Measurements from ENCODE around the gene HOTAIR. TPM values are rescaled to one million over a fixed set of nuclear protein-coding genes. Genes with fewer than 3 reads are reported as not detected.

Gene HOTAIR
- total RNA-seq, 4 donors from 2014 or later = 0.31 TPM; not detected in 3

- Histone ChIP-seq H3K27me3 (peaks cover 100% of the 10 kb centered on the region), H3K36me3 (no peaks in the 10 kb centered on the region), H3K4me3 (no peak overlapping the region), H3K27ac (no peak overlapping the region), H3K9me3 (no peaks in the 10 kb centered on the region), H3K4me1 (peaks cover 0 to 36% (median 16%) of the 10 kb centered on the region in 3 donors)
- TF ChIP-seq, protein P1, sequence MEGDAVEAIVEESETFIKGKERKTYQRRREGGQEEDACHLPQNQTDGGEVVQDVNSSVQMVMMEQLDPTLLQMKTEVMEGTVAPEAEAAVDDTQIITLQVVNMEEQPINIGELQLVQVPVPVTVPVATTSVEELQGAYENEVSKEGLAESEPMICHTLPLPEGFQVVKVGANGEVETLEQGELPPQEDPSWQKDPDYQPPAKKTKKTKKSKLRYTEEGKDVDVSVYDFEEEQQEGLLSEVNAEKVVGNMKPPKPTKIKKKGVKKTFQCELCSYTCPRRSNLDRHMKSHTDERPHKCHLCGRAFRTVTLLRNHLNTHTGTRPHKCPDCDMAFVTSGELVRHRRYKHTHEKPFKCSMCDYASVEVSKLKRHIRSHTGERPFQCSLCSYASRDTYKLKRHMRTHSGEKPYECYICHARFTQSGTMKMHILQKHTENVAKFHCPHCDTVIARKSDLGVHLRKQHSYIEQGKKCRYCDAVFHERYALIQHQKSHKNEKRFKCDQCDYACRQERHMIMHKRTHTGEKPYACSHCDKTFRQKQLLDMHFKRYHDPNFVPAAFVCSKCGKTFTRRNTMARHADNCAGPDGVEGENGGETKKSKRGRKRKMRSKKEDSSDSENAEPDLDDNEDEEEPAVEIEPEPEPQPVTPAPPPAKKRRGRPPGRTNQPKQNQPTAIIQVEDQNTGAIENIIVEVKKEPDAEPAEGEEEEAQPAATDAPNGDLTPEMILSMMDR (IDR thresholded peaks at IDR 0.05) = no peak
- TF ChIP-seq EP300 (IDR thresholded peaks at IDR 0.05) (no peak), POLR2AphosphoS5 (IDR thresholded peaks at IDR 0.05) (no peak), POLR2A (IDR thresholded peaks at IDR 0.05) (no peak)
- ATAC-seq = no peak
- 11 to 16% methylated on average over 3 to 5 of the region's 5 CpGs for WGBS, 2 donors (ENCODE audit: low coverage in 1 of 2)
These were observed 13.9 kb upstream of the HOTAIR start for GRCh38 chr12:53988541-53989226.

DNA sequence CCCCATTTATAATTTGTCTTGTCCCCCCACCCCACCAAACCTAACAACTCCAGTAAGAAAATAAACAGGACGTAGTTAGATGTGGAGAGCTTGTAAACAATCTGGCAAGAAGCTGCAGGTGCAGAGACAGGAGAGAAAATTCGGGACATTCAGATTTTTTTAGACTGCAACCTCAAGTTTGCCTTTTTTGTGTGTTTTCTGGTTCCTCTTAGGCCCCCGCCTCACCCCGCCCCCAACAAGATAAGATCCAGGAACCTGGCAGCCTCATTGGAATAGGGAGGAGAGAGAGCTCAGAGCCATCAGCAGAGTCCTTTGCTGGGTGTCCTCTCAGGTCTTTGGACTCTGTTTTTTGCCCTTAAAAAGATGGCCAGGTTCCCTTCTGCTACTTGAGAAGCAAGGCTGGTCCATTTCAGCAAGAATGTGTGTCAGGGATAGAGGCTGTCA lies 13.1 kb upstream of the HOTAIR start:
- no peak overlapping the region for H3K27ac ChIP-seq
- H3K9me3 ChIP-seq = no peaks in the 10 kb centered on the region
- peaks cover 0 to 36% (median 16%) of the 10 kb centered on the region in 3 donors for H3K4me1 ChIP-seq
- no peak overlapping the region for H3K4me3 ChIP-seq
- 8 to 14% methylated on average over 3 to 4 of the region's 4 CpGs for WGBS, 2 donors (ENCODE audit: low coverage in 1 of 2)
- no peak for ATAC-seq
- H3K36me3 ChIP-seq = no peaks in the 10 kb centered on the region
- H3K27me3 ChIP-seq = peaks cover 100% of the 10 kb centered on the region
- TF ChIP-seq POLR2AphosphoS5 (IDR thresholded peaks at IDR 0.05) = no peak
- TF ChIP-seq EP300 (IDR thresholded peaks at IDR 0.05) = no peak
- TF ChIP-seq, protein P1 (IDR thresholded peaks at IDR 0.05) = no peak
- TF ChIP-seq POLR2A (IDR thresholded peaks at IDR 0.05) = no peak

DNA sequence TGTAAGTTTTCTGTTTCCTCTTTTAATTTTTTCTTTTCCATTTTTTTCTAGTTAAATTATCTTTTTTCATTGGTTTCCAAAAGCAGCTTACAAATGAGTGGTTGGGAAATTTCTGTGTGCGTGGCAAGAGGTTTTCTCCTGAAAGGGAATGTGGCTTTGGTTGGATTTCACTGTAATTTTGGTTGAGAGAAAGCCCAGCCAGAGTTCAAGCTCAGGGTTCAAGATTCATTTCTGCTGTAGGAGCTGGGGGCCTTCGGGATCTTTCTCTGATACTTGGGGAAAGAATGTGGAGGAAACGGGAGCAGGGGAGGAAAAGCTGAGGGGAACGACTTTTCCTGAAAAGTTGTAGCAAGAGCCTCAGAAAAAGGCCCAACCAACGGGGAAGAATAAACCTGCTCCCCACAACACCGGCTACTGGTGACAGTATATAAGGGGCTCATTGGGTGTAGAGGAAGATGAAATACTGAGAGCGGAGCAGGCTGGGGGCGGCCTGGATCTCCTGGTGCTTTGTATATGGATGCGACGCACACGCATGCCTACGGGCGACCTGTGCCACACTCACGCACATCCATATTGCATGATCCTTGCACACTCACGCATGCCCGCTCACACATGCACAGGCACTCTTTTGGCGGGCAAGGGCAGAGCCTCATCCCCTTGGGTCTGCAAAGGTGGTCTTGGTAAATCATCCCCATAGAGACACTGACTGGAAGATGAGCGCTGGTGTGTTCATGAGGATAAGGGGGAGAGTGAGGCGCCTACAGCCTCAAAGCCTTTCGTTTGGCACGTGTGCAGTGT lies 12.1 kb upstream of the HOTAIR start:
- no peaks in the 10 kb centered on the region for H3K9me3 ChIP-seq
- H3K27ac ChIP-seq = no peak overlapping the region
- H3K27me3 ChIP-seq = peaks cover 100% of the 10 kb centered on the region
- H3K4me1 ChIP-seq = peaks cover 0 to 36% (median 16%) of the 10 kb centered on the region in 3 donors
- WGBS, 2 donors (ENCODE audit: low coverage in 1 of 2) = 11 to 15% methylated on average over 6 to 19 of the region's 21 CpGs
- H3K36me3 ChIP-seq = no peaks in the 10 kb centered on the region
- ATAC-seq = no peak
- TF ChIP-seq EP300 (IDR thresholded peaks at IDR 0.05) (no peak), POLR2A (IDR thresholded peaks at IDR 0.05) (no peak)
- TF ChIP-seq, protein P1 (IDR thresholded peaks at IDR 0.05) = no peak
- no peak overlapping the region for H3K4me3 ChIP-seq

GRCh38 chr12:53985994-53986685 lies 11.4 kb upstream of the HOTAIR start:
- Histone ChIP-seq H3K27me3 (peaks cover 100% of the 10 kb centered on the region), H3K9me3 (no peaks in the 10 kb centered on the region), H3K4me3 (peak overlapping the region in 1 of 2 donors; percentile 10), H3K4me1 (peaks cover 0 to 36% (median 16%) of the 10 kb centered on the region in 3 donors), H3K27ac (no peak overlapping the region), H3K36me3 (no peaks in the 10 kb centered on the region)
- no peak for TF ChIP-seq EP300 (IDR thresholded peaks at IDR 0.05)
- TF ChIP-seq POLR2AphosphoS5 (IDR thresholded peaks at IDR 0.05) = no peak
- TF ChIP-seq, protein P1 (IDR thresholded peaks at IDR 0.05) = no peak
- no peak for TF ChIP-seq POLR2A (IDR thresholded peaks at IDR 0.05)
- 6% methylated on average over 18 of the region's 50 CpGs; no CpG with 5 or more reads in 1 of the 2 donors for WGBS, 2 donors (ENCODE audit: low coverage in 1 of 2)
- no peak for ATAC-seq
